ENCODE measurements around the gene MUC3A.

The MUC3A gene

GRCh38 chr7:100947792-100948191 lies 1.5 kb upstream of the MUC3A start:
- no peak for DNase-seq (ENCODE audit: low read depth)

GRCh38 chr7:100949933-100950443 lies 654 bp downstream of the MUC3A start:
- DNase-seq (ENCODE audit: low read depth): no peak

DNA sequence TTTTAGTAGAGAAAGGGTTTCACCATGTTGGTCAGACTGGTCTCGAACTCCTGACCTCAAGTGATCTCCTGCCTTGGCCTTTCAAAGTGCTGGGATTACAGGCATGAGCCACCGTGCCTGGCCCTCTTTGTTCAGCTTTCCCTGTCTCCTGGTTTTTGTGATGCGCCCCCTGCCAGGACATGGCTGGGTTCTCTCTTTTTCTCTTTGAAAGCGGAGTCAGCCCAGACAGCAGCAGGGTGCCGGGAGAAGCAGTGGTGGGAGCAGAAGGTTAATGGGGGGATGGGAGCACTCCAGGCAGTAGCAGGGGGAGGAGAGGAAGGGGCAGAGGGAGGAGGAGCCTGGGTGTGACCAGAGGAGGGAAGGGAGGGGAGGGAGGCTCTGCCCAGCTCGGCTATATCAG lies 1.8 kb downstream of the MUC3A start:
- DNase-seq (ENCODE audit: low read depth): no peak

- no peak for DNase-seq (ENCODE audit: low read depth)
Observed at GRCh38 chr7:100951888-100952560, 2.7 kb downstream of the MUC3A start.

- DNase-seq (ENCODE audit: low read depth): no peak
Observed at GRCh38 chr7:100952641-100953040, 3.3 kb downstream of the MUC3A start.

DNA sequence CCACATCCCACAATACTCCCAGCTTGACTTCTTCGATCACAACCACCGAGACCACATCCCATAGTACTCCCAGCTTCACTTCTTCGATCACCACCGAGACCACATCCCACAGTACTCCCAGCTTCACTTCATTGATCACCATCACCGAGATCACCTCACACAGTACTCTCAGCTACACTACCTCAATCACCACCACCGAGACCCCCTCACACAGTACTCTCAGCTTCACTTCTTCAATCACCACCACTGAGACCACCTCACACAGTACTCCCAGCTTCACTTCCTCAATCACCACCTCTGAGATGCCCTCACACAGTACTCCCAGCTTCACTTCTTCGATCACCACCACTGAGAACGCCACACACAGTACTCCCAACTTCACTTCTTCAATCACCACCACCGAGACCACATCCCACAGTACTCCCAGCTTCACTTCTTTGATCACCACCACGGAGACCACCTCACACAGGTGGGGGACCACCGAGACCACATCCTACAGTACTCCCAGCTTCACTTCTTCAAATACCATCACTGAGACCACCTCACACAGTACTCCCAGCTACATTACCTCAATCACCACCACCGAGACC lies 8.6 kb downstream of the MUC3A start:
- DNase-seq (ENCODE audit: low read depth): no peak

DNA sequence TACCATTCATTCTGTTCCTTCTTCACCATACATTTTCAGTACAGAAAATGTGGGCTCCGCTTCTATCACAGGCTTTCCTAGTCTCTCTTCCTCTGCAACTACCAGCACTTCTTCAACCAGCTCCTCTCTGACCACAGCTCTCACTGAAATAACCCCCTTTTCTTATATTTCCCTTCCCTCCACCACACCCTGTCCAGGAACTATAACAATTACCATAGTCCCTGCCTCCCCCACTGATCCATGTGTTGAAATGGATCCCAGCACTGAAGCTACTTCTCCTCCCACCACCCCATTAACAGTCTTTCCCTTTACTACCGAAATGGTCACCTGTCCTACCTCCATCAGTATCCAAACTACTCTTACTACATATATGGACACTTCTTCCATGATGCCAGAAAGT lies 10.6 kb downstream of the MUC3A start:
- DNase-seq (ENCODE audit: low read depth): no peak

DNA sequence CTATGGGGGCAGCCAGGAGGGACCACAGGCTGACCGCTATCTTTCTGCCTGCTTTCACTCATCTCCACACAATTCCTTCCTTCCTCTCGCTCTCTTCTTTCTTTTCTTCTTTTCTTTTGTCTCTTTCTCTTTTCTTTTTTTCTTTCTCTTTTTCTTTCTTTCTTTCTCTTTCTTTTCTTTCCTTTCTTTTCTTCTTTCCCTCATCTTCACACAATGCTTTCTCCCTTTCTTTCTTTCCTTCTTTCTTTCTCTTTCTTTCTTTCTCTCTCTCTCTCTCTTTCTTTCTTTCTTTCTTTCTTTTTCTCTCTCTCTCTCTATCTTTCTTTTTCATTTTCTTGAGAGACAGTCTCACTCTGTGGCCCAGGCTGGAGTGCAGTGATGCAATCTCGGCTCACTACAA lies 13.2 kb downstream of the MUC3A start:
- DNase-seq (ENCODE audit: low read depth): no peak

GRCh38 chr7:100963386-100963785 lies 14.1 kb downstream of the MUC3A start:
- DNase-seq (ENCODE audit: low read depth): no peak

DNA sequence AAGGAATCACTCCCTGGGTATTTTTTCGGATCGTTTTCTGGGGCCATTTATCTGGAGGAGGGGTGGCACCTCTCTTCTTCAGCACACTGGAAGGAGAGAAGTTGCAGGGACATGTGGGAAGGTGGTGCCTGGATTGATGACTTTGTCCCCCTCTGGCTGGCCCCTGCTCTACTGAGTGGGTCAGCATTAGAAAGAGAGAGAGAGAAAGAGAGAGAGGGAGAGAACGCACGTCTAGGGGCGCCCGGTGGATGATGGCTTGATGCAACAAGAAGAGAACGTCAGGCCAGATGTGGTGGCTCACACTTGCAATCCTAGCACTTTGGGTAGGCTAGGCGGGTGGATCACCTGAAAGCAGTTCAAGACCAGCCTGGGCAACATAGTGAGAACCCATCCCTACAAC lies 14.5 kb downstream of the MUC3A start:
- no peak for DNase-seq (ENCODE audit: low read depth)

DNA sequence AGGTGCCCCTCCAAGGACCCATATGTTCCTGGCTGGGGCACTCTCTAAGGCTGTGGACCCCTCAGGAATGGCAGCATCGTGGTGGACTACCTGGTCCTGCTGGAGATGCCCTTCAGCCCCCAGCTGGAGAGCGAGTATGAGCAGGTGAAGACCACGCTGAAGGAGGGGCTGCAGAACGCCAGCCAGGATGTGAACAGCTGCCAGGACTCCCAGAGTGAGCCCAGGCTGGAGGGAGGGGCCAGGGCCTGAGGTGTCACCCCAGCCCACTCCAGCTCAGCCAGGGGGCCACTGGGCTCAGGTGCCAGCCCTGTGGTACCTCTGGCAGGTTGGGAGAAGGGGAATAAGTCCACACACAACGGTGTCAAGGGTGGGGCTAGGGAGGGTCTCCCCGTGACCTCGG lies 15.3 kb downstream of the MUC3A start:
- no peak for DNase-seq (ENCODE audit: low read depth)

- no peak for DNase-seq (ENCODE audit: low read depth)
Observed at GRCh38 chr7:100965045-100965722, 15.8 kb downstream of the MUC3A start.

DNA sequence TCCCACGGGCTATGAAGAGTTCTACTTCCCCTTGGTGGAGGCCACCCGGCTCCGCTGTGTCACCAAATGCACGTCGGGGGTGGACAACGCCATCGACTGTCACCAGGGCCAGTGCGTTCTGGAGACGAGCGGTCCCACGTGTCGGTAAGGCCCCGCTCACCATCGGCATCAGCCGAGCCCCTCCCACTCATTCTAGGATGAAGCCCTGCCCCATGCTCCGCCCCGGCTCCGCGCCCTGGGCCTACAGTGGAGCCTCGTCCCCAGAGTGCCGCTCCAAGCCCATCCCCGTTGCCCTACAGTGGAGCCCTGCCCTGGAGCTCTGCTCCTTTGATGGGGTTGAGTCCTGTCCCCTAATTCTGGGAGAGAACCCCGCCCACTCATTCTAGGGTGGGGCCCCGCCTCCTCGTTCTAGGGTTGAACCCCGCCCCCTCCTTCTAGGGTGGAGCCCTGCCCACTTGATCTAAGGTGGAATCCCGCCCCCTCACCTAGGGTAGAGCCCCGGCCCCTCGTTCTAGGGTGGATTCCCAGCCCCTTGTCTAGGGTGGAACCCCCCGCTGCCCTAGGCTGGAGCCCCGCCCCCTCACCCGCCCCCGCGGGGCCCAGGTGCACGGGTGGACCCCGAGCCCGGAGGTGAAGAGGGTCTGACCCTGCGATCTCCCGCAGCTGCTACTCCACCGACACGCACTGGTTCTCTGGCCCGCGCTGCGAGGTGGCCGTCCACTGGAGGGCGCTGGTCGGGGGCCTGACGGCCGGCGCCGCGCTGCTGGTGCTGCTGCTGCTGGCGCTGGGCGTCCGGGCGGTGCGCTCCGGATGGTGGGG lies 16.6 kb downstream of the MUC3A start:
- DNase-seq (ENCODE audit: low read depth): peak; percentile 52

GRCh38 chr7:100966542-100967291 lies 17.4 kb downstream of the MUC3A start:
- DNase-seq (ENCODE audit: low read depth): no peak

DNA sequence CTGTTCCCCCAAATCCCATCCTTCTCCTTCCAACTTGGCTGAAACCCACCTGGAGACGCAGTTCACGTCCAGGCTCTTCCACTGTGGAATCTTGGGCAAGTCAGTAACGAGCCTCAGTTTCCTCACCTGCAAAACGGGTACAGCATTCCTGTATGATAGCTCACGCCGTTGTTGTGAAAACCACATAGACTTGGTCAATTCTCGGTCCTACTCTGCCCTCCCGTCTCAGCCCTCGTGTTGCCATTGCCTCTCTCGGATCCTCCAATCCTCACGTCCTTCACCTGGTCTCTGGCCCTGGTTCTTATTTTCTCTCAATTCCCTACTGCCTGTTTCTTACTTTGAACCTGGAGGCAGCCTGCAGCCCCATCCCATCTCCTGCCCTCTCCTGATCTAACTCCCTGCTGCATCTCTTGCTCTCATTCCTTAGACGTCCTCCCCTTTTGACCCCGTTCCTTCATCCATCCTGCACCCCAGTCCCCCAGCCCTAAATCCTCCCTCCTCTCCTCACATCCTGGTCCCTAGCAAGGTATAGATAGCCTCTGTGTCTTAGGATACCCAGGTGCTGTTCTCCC lies 18.0 kb downstream of the MUC3A start:
- no peak for DNase-seq (ENCODE audit: low read depth)

DNA sequence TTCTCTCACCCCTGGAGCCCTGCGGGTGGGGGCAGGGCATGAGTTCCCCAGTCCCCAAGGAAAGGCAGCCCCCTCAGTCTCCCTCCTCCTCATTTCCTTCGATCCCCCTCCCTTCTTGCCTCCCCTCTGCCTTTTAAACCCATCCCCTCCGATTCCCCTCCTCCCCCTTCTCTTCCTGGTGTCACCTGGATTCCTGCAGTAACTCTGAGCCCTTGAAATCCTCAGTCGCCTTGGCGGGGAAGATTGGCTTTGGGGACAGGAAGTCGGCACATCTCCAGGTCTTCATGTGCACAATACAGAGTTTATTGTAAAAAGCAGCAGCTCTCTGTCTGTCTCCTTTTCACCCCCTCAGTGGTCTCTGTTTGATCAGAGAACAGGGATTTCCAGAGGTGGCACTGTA lies 18.7 kb downstream of the MUC3A start:
- DNase-seq (ENCODE audit: low read depth): no peak

DNA sequence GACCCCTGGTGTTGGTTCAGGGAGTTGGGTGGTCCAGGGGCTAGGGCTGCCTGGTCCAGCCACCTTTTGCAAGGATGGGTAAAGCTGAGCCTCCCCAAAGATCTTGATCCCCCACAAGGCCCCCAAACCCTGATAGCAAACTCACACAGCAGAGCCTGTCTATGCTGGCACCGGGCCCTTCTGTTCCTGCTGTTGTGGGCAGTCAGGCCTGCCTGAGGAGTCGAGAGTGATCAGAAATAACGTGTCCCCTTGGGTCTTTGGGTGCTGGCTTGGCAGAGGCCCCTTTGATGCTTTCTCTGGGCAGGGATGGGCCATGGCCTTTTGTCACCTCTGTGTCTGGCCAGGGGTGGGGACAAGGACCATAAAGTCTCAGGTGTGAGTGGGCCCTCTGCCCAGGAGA lies 19.3 kb downstream of the MUC3A start:
- DNase-seq (ENCODE audit: low read depth): no peak

DNA sequence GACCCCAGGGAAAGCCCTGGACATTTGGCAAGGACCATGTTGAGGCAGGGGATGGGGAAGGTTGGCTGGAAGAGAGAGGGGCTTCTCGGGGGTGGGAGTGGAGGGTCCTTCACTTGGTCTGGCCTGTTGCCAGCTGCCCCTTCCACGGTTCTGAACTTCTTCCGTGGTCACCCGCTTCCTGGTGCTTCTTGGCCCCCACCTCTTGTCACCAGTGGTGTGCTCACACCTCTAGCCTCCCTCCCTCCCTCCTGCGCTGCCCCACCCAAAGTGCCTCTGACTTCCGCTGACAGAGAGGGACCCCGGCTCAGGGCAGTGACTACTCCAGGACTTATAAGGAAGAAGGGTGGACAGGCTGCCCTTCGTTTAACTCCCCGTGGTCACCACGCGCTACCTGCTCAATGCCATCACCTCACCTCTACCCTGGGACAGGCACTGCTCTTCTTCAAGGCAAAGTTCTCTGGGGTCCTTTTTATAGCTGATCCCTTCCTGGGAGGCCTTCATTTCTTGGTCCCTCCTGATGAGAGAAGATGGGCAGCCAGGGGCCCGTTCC lies 19.8 kb downstream of the MUC3A start, which contains the start of gene MUC12:
Gene MUC12 (plus strand): TSS at position 500 of the 550 bp plus-strand sequence. CDS start 58 bp downstream, outside the sequence.
- DNase-seq (ENCODE audit: low read depth): no peak

GRCh38 chr7:100971111-100972001 lies 22.0 kb downstream of the MUC3A start:
- no peak for DNase-seq (ENCODE audit: low read depth)

DNA sequence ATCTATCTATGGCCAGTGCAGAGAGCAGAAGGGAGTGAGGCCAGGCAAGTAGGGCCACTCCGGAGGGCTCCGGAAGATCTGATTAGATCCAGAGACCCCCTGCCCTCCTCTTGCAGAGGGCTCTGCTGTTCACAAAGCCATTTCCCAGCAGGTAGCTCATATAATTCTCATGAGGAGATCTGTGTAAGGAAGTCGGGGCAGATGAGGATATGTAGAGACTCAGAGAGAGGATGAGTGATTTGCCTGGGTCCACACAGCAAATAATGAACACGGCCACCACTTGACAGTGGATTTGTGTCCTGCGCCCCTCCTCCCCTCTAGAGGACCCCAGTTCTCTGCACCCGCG lies 22.6 kb downstream of the MUC3A start:
- no peak for DNase-seq (ENCODE audit: low read depth)
